ENCODE results near the gene SURF2. TPM values are rescaled to one million over a fixed set of nuclear protein-coding genes. Genes with fewer than 3 reads are reported as not detected.
A peak's percentile ranks its signal among the peaks of the same experiment; 100 is the strongest.
"Not testable (repeated sequence)": the region's sequence is repeated elsewhere in the genome, so short reads cannot be mapped to it uniquely, and the experiment has no call there.

The SURF2 gene
- polyA plus RNA-seq, 1 of the 3 experiments (the other 2 are of a cell fraction) = 46.8 TPM

- Histone ChIP-seq H3K9ac (no peak overlapping the region), H3K27me3 (ENCODE audit: insufficient read depth) (no peaks in the 10 kb centered on the region), H4K20me1 (ENCODE audit: insufficient read depth) (0 out of 2 replicates have a peak, but pooled peaks cover 7% of the 10 kb centered on the region), H3K27ac (ENCODE audit: low read depth in 2 of 2, low read length in 1 of 2) (no peak overlapping the region), H3K4me3 (ENCODE audit: low read depth in 2 of 2, low read length in 1 of 2) (no peak overlapping the region), H3K79me2 (ENCODE audit: insufficient read depth) (no peaks in the 10 kb centered on the region), H3K4me2 (no peak overlapping the region), H2AFZ (ENCODE audit: low read depth) (no peak overlapping the region), H3K4me1 (ENCODE audit: control insufficient read depth in 1 of 2, insufficient read depth in 2 of 2, low read depth in 1 of 2, low read length in 1 of 2) (no peaks in the 10 kb centered on the region), H3F3A (replicated peaks; ENCODE audit: insufficient read depth) (peaks cover 15% of the 10 kb centered on the region), H3K36me3 (replicated peaks in 1 of 2; ENCODE audit: control insufficient read depth in 1 of 2, insufficient read depth in 2 of 2, low read length in 1 of 2) (peaks cover 21 to 29% of the 10 kb centered on the region in 2 experiments), H3K9me2 (no peaks in the 10 kb centered on the region), H3K9me3 (no peaks in the 10 kb centered on the region)
- WGBS (ENCODE audit: low lambda C conversion rate) = 91% methylated on average over 9 of the region's 10 CpGs
- POLR2A ChIA-PET = no interaction called here
- TF ChIP-seq ELF1 (IDR thresholded peaks at IDR 0.05) (no peak), NFIC (IDR thresholded peaks at IDR 0.05; ENCODE audit: borderline replicate concordance) (no peak), ZBTB33 (IDR thresholded peaks at IDR 0.05; ENCODE audit: borderline replicate concordance, low read depth) (no peak)
- CTCF ChIA-PET = interaction anchor here (0.5 to 3.3 kb wide), 3 partner anchors 141 to 150 kb away, joined by 3 to 47 read pairs (median 3); no protein-coding TSS in a partner anchor
- no peak for DNase-seq
Observed at GRCh38 chr9:133327834-133328484, 28.4 kb upstream of the SURF2 start.

GRCh38 chr9:133329306-133330156 is 26.8 kb upstream of the SURF2 start:
- DNase-seq; H3K4me2 ChIP-seq; H3K4me3 ChIP-seq (ENCODE audit: low read depth in 2 of 2, low read length in 1 of 2); H4K20me1 ChIP-seq (ENCODE audit: insufficient read depth); H3K9me2 ChIP-seq; H3K9me3 ChIP-seq; H3K4me1 ChIP-seq (ENCODE audit: control insufficient read depth in 1 of 2, insufficient read depth in 2 of 2, low read depth in 1 of 2, low read length in 1 of 2); H2AFZ ChIP-seq (ENCODE audit: low read depth); H3K27me3 ChIP-seq (ENCODE audit: insufficient read depth); H3K27ac ChIP-seq (ENCODE audit: low read depth in 2 of 2, low read length in 1 of 2); H3K9ac ChIP-seq: not testable (repeated sequence)
- peaks cover 36 to 45% of the 10 kb centered on the region in 2 experiments for H3K36me3 ChIP-seq (replicated peaks in 1 of 2; ENCODE audit: control insufficient read depth in 1 of 2, insufficient read depth in 2 of 2, low read length in 1 of 2)
- peaks cover 14% of the 10 kb centered on the region for H3K79me2 ChIP-seq (ENCODE audit: insufficient read depth)
- ChIA-PET CTCF (interaction anchor here (0.6 to 3.3 kb wide), 17 partner anchors 9 to 226 kb away, joined by 3 to 47 read pairs (median 4); no protein-coding TSS in a partner anchor), POLR2A (interaction anchor here (1.2 kb wide), 1 partner anchor 142 kb away, joined by 6 read pairs; no protein-coding TSS in a partner anchor)
- TF ChIP-seq POLR2AphosphoS5 (IDR thresholded peaks at IDR 0.05; ENCODE audit: low read depth, low read length) = 0 out of 2 replicates have a peak, but pooled peaks have one; percentile 15
- TF ChIP-seq SMC3 (IDR thresholded peaks at IDR 0.05; ENCODE audit: low read depth, low read length) = 0 out of 2 replicates have a peak, but pooled peaks have one; percentile 31
- TF ChIP-seq CTCF (IDR thresholded peaks at IDR 0.05) = peak; percentile 64
- TF ChIP-seq RAD21 (IDR thresholded peaks at IDR 0.05; ENCODE audit: low read length) = peak; percentile 57
- 57% methylated on average over 19 of the region's 21 CpGs for WGBS (ENCODE audit: low lambda C conversion rate)
- H3F3A ChIP-seq (replicated peaks; ENCODE audit: insufficient read depth) = peaks cover 15% of the 10 kb centered on the region
